Thymus (tissue), 11 donors: ENCODE results near the gene DIP2C. TPM values are rescaled to one million over a fixed set of nuclear protein-coding genes. Genes with fewer than 3 reads are reported as not detected.
"Not testable (repeated sequence)": the region's sequence is repeated elsewhere in the genome, so short reads cannot be mapped to it uniquely, and the experiment has no call there.

Experiments used
- DNase-seq, 9 donors: peaks; one replicate each; pipeline ENCODE4 v3.0.0-alpha.2; 2013; ENCODE audit warnings: low spot score in 9 of 9, low read depth in 6 of 9, missing footprints in 1 of 9
- H3K27ac ChIP-seq, 2 donors: one replicate each; pipeline ENCODE4 v1.5.1; 2013; ENCODE audit warnings: control low read depth in 1 of 2, low read depth in 1 of 2, low read length in 1 of 2, mild to moderate bottlenecking in 1 of 2, moderate library complexity in 1 of 2
- H3K27me3 ChIP-seq, 2 donors: one replicate each; pipeline ENCODE4 v1.5.1; 2013; ENCODE audit warnings: low read length in 1 of 2; ENCODE audit not compliant: control insufficient read depth in 2 of 2, insufficient read depth in 1 of 2
- H3K36me3 ChIP-seq, 2 donors: one replicate each; pipeline ENCODE4 v1.5.1; 2013; ENCODE audit warnings: low read length in 1 of 2, mild to moderate bottlenecking in 1 of 2, moderate library complexity in 1 of 2; ENCODE audit not compliant: control insufficient read depth in 2 of 2, insufficient read depth in 2 of 2
- H3K4me1 ChIP-seq, 2 donors: one replicate each; pipeline ENCODE4 v1.5.1; 2013; ENCODE audit warnings: low read length in 2 of 2; ENCODE audit not compliant: control insufficient read depth in 2 of 2, insufficient read depth in 2 of 2
- H3K4me3 ChIP-seq, 2 donors: one replicate each; pipeline ENCODE4 v1.5.1; 2013; ENCODE audit warnings: low read length in 2 of 2, control low read depth in 1 of 2, mild to moderate bottlenecking in 1 of 2
- H3K9me3 ChIP-seq, 2 donors: one replicate each; pipeline ENCODE4 v1.5.1; 2013; ENCODE audit warnings: low read length in 1 of 2, mild to moderate bottlenecking in 1 of 2; ENCODE audit not compliant: control insufficient read depth in 2 of 2, insufficient read depth in 1 of 2
- WGBS: extraction: QIAGEN DNeasy Blood & Tissue Kit; methylation state at CpG from one replicate; pipeline ENCODE4 v1.1.7; 2013; 5-methylcytosine and 5-hydroxymethylcytosine counted together
- polyA plus RNA-seq: library from polyadenylated mRNA; stranded (reverse); fragments of 200-250 nt; gene quantifications from one replicate; pipeline ENCODE4 v1.2.3, GENCODE V29; 2013
- total RNA-seq: library from RNA; stranded (reverse); fragments of 120-200 nt; gene quantifications from one replicate; pipeline ENCODE4 v1.2.4, GENCODE V29; 2013
- donor health status: healthy.

Gene DIP2C
- total and polyA plus RNA-seq, 2 donors = 2.2 to 3.4 TPM

DNA sequence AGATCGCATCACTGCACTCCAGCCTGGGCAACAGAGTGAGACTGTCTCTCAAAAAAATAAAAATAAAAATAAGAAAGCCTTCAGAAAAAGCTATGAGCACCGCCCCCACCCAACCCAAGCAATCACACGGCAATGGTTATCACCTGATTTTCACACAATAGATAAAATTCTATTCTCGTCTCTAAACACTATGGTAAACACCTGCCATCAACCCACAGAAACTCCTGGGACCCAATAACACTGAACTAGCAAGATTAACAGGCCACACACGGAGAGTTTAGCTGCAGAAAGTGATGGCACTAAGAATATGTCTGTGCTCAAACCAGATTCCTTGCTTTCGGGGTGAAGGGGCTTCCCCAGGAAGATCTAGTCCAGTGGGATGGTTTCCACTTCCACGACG, 173.8 kb downstream of the DIP2C start:
- H3K4me1 ChIP-seq = peaks cover 0 to 3% of the 10 kb centered on the region in 2 donors
- no peak overlapping the region for H3K27ac ChIP-seq
- H3K9me3 ChIP-seq = no peaks in the 10 kb centered on the region
- no peak overlapping the region for H3K4me3 ChIP-seq
- no peaks in the 10 kb centered on the region for H3K27me3 ChIP-seq
- DNase-seq = no peak
- no peaks in the 10 kb centered on the region for H3K36me3 ChIP-seq
- WGBS = 86% methylated on average over 8 of the region's 8 CpGs

DNA sequence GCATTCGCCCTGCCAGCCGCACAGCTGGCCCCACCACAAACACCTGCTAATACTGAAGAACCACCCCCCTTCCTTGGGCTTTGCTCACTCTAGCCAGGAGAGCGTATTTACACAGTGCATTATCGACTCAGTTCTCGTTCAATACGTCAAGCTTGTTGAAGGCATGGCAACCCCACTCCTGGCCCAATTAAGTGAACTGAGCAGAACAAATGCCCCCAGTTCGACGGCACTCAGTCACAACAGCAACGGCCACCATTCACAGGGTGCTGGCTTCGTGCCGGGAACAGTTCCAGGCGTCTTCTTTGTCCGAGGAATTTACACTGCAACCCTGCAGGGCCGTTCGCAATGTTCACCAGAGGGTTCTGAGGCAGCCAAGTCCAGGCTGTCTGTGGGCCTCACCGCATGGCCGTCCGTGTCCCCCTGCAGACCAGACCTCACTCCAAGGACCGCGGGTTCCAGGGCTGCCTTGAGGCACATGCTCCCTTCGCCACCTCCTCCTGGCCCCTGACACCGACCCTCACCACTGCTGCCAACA, 175.3 kb downstream of the DIP2C start:
- DNase-seq = no peak
- H3K27ac ChIP-seq = no peak overlapping the region
- no peaks in the 10 kb centered on the region for H3K9me3 ChIP-seq
- H3K4me3 ChIP-seq = no peak overlapping the region
- 91% methylated on average over 22 of the region's 22 CpGs for WGBS
- no peaks in the 10 kb centered on the region for H3K36me3 ChIP-seq
- H3K4me1 ChIP-seq = peaks cover 0 to 14% of the 10 kb centered on the region in 2 donors
- no peaks in the 10 kb centered on the region for H3K27me3 ChIP-seq

DNA sequence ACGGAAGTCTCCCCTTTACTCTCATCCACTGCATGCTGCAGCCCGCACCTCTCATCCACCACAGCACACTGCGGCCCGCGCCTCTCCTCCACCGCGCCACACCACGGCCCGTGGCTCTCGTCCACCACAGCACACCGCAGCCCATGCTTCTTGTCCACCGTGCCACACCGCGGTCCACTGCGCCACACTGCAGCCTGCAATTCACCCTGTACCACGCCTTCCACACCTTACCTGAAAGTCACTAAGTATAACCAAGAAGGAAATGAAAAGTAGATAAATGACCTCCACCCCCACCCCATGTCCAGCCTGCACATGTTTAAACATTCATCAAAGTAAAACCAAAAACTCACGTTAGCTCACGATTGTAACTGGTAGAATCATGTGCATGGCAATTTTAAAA, 176.1 kb downstream of the DIP2C start:
- peaks cover 0 to 14% of the 10 kb centered on the region in 2 donors for H3K4me1 ChIP-seq
- no peaks in the 10 kb centered on the region for H3K9me3 ChIP-seq
- 87% methylated on average over 18 of the region's 18 CpGs for WGBS
- DNase-seq = no peak
- H3K36me3 ChIP-seq = no peaks in the 10 kb centered on the region
- no peak overlapping the region for H3K27ac ChIP-seq
- no peak overlapping the region for H3K4me3 ChIP-seq
- no peaks in the 10 kb centered on the region for H3K27me3 ChIP-seq

DNA sequence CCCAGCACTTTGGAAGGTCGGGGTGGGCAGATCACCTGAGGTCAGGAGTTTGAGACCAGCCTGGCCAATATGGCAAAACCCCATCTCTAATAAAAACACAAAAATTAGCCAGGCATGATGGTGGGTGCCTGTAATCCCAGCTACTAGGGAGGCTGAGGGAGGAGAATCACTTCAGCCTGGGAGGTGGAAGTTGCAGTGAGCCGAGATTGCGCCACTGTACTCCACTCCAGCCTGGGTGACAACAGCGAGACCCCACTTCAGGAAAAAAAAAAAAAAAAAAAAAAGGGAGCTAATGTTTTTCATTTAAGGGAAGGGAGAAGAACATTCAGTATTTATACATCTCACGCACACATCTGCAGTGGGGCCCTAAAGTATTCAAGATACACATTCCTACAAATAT, 176.8 kb downstream of the DIP2C start:
- H3K27ac ChIP-seq, H3K4me3 ChIP-seq: not testable (repeated sequence)
- WGBS = 92% methylated on average over 5 of the region's 5 CpGs

DNA sequence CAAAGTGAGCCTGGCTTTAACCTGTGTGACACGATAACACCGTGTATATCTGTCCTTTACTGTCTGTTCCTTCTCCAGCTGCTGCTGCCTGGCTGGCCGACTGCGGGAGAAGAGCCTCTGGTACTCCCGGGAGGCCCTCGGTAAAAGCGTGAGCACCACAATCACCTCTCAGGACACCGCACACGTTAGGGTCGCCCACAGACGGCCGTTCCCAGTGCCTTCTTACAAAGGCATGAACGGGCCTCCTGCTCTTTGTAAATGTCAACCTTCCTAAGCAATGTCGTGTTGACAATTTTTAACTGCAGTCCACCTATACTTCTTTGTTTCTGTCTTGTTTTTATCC, 177.6 kb downstream of the DIP2C start:
- 76% methylated on average over 14 of the region's 14 CpGs for WGBS
- peaks cover 0 to 4% of the 10 kb centered on the region in 2 donors for H3K9me3 ChIP-seq
- no peak overlapping the region for H3K27ac ChIP-seq
- no peaks in the 10 kb centered on the region for H3K36me3 ChIP-seq
- peaks cover 0 to 14% of the 10 kb centered on the region in 2 donors for H3K4me1 ChIP-seq
- DNase-seq = no peak
- H3K4me3 ChIP-seq = no peak overlapping the region
- H3K27me3 ChIP-seq = no peaks in the 10 kb centered on the region

More for the DNA sequence above, 176.8 kb downstream of the DIP2C start:
- not testable (repeated sequence) for H3K9me3 ChIP-seq, DNase-seq, H3K36me3 ChIP-seq, H3K27me3 ChIP-seq
- H3K4me1 ChIP-seq = peaks cover 0 to 14% of the 10 kb centered on the region in 2 donors

DNA sequence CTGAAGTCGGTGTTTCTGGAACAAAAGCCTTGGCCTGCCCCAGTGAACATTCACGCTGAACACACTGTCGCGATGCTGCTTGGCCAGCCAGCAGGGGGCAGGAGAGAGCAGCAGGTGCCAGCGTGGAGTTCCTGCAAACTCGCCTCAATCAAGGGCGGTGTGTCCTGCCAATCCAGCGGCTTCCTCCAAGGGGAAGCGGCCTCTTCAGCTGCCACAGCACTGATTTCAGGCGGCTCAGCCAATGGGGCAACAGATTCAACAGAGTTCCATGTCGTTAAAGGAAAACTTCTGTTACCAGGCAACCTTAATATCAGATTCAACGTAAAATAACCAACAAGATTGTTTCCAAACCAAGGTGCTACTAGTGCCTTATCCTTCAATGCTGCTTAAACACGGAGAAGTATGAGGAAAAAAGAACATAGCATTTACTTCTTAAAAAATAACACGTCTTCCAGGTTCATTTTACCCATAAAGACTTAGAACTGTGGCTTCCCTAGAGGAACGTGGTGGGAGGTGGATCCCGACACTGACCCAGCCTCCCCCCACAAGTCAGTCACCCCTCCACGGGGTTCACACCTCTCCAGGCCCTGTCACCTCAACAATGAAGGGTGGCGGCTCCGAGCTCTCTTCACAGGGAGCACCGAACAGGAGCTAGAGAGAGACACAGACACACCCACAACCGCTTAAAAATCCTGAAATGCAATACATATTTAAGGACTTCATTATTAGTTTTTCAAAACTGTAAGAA, 178.2 kb downstream of the DIP2C start:
- Histone ChIP-seq H3K4me3 (no peak overlapping the region), H3K27me3 (no peaks in the 10 kb centered on the region), H3K36me3 (no peaks in the 10 kb centered on the region), H3K9me3 (peaks cover 0 to 8% of the 10 kb centered on the region in 2 donors), H3K27ac (no peak overlapping the region), H3K4me1 (peaks cover 0 to 14% of the 10 kb centered on the region in 2 donors)
- WGBS = 28% methylated on average over 21 of the region's 21 CpGs
- peak; percentile 37 to 84 (median 58) for DNase-seq

DNA sequence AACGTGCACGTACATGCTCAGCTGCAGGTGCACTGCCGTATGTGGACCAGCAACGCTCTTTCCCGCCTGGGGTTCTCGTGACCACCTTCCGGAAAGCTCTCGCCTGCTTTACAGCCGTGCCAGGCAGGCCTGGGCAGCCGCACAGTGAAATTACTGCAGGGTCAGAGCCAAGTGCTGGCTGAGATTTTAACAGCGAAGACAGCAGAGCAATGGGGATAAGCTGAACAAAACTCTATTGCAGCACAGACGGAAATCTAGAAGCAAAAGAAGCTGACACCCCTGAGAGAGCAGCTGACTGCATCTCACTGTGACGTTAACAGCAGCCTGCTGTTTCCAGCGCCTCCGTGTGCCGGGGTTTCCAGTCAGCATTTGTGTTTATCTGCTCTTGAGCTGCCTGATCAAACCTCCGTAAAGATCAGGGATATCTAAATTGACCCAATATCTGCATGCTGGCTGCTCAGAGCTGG, 179.0 kb downstream of the DIP2C start:
- H3K4me1 ChIP-seq = peaks cover 0 to 14% of the 10 kb centered on the region in 2 donors
- DNase-seq = peak in 1 of 9 donors; percentile 26
- H3K27ac ChIP-seq = no peak overlapping the region
- no peaks in the 10 kb centered on the region for H3K36me3 ChIP-seq
- no peaks in the 10 kb centered on the region for H3K27me3 ChIP-seq
- WGBS = 92% methylated on average over 17 of the region's 17 CpGs
- peaks cover 0 to 12% of the 10 kb centered on the region in 2 donors for H3K9me3 ChIP-seq
- no peak overlapping the region for H3K4me3 ChIP-seq

DNA sequence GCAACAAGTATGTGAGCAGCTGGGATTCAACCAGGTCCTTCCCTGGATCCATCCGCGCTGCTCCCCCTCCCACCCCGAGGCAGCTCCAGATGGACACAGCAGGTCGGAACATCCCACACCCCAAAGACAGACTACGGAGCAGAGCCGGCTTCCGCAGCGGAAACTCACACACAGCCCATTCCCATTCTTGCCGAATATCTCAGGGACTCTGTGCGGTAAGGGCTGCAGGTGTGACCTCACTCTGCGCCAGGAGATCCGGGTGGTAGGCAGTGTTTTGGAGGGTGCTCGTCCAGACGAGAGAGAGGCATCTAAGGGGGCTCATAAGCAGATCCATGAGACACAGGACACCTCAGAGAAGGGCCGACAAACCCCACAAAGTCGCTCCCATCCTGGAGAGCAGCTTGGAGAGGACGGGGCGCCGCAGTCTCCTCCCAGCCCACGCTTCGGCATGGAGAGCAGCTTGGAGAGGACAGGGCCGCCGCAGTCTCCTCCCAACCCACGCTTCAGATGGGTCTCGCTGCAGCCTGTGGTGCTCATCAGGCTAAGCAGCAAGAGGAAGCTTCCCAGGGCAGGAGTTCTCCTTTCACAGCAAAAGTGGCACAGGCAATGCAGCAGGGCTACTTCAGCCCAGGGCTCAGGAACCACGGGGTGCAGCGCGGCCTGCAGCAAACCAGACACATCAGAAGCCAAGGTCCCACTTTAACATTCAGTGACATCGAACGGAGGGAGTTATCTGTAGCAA, 179.9 kb downstream of the DIP2C start:
- no peak for DNase-seq
- peaks cover 0 to 14% of the 10 kb centered on the region in 2 donors for H3K4me1 ChIP-seq
- no peak overlapping the region for H3K4me3 ChIP-seq
- peaks cover 0 to 14% of the 10 kb centered on the region in 2 donors for H3K9me3 ChIP-seq
- no peak overlapping the region for H3K27ac ChIP-seq
- no peaks in the 10 kb centered on the region for H3K36me3 ChIP-seq
- H3K27me3 ChIP-seq = no peaks in the 10 kb centered on the region
- 94% methylated on average over 30 of the region's 30 CpGs for WGBS

DNA sequence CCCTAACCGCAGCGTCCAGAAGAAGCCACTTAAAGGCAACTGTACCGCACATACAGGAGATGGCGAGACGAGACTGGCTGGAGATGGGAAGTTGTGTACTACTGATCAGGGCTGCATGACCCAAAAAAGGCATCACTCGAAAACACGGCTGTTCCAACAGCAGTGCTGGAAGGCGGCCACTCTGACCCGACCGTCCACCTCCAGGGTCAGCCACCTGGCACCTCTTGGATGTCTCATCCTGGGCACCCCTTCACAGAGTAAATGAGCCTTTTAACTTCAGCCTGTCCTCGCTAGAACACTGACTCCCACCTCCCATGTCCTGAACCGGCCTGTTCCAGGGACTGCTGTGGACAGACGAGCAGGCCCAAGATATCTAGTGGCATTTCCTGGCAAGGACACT, 180.7 kb downstream of the DIP2C start:
- no peak overlapping the region for H3K4me3 ChIP-seq
- no peak for DNase-seq
- H3K27me3 ChIP-seq = no peaks in the 10 kb centered on the region
- H3K4me1 ChIP-seq = peaks cover 0 to 14% of the 10 kb centered on the region in 2 donors
- no peak overlapping the region for H3K27ac ChIP-seq
- peaks cover 0 to 14% of the 10 kb centered on the region in 2 donors for H3K9me3 ChIP-seq
- 96% methylated on average over 13 of the region's 13 CpGs for WGBS
- no peaks in the 10 kb centered on the region for H3K36me3 ChIP-seq
